DOHH2 (cell line): ENCODE data around the gene DEPDC1B.

ENCODE experiments used
- CTCF ChIP-seq: fragments of 200-600 bp; sonication (generic); IDR thresholded peaks from one replicate; pipeline ENCODE4 v1.5.1; 2014; ENCODE audit warnings: antibody characterized with exemption, mild to moderate bottlenecking, low read depth, low read length; ENCODE audit not compliant: poor library complexity, severe bottlenecking
- EZH2phosphoT487 ChIP-seq: fragments of 200-600 bp; sonication (generic); IDR thresholded peaks from 2 replicates; pipeline ENCODE4 v1.6.1; 2017; ENCODE audit warnings: borderline replicate concordance, mild to moderate bottlenecking, antibody characterized with exemption, low read length, moderate library complexity, mixed read lengths

GRCh38 chr5:60604771-60605170 is 95.2 kb downstream of the DEPDC1B start:
- TF ChIP-seq CTCF (no peak), EZH2phosphoT487 (no peak)
